ENCODE results near the gene WASF3. TPM values are rescaled to one million over a fixed set of nuclear protein-coding genes. Genes with fewer than 3 reads are reported as not detected.
A peak's percentile ranks its signal among the peaks of the same experiment; 100 is the strongest.

The WASF3 gene
- total RNA-seq, 4 donors from 2014 or later: 22.9 to 50.8 (median 47.9) TPM

GRCh38 chr13:26584713-26585112 is 27.2 kb downstream of the WASF3 start:
- DNase-seq (ENCODE audit: low spot score): no peak
- peak; percentile 84 for ATAC-seq (ENCODE audit: low FRiP score)
- no peak for TF ChIP-seq CTCF (IDR thresholded peaks at IDR 0.05)

GRCh38 chr13:26585136-26585535 is 27.7 kb downstream of the WASF3 start:
- TF ChIP-seq CTCF (IDR thresholded peaks at IDR 0.05): no peak
- ATAC-seq (ENCODE audit: low FRiP score) (no peak), DNase-seq (ENCODE audit: low spot score) (no peak)

GRCh38 chr13:26587251-26587650 is 29.8 kb downstream of the WASF3 start:
- DNase-seq (ENCODE audit: low spot score) (no peak), ATAC-seq (ENCODE audit: low FRiP score) (no peak)
- TF ChIP-seq CTCF (IDR thresholded peaks at IDR 0.05): no peak

- ATAC-seq (ENCODE audit: low FRiP score): no peak
- no peak for DNase-seq (ENCODE audit: low spot score)
- no peak for TF ChIP-seq CTCF (IDR thresholded peaks at IDR 0.05)
Measured at GRCh38 chr13:26589226-26589625, 31.7 kb downstream of the WASF3 start.

- no peak for TF ChIP-seq CTCF (IDR thresholded peaks at IDR 0.05)
- no peak for DNase-seq (ENCODE audit: low spot score)
- no peak for ATAC-seq (ENCODE audit: low FRiP score)
Measured at GRCh38 chr13:26589754-26590153, 32.3 kb downstream of the WASF3 start.

- ATAC-seq (ENCODE audit: low FRiP score) (no peak), DNase-seq (ENCODE audit: low spot score) (no peak)
- TF ChIP-seq CTCF (IDR thresholded peaks at IDR 0.05): no peak
Measured at GRCh38 chr13:26590379-26590778, 32.9 kb downstream of the WASF3 start.

GRCh38 chr13:26590951-26591350 is 33.5 kb downstream of the WASF3 start:
- no peak for ATAC-seq (ENCODE audit: low FRiP score)
- no peak for TF ChIP-seq CTCF (IDR thresholded peaks at IDR 0.05)
- DNase-seq (ENCODE audit: low spot score): no peak

All from omental fat pad (tissue), 4 donors.